Lower leg skin (tissue), 3 donors: Measurements from ENCODE around the gene FAM107B.

Experiments used
- POLR2A ChIP-seq, 2 donors: fragments of 450-650 bp; IDR thresholded peaks; one replicate each; pipeline ENCODE4 v1.6.1; 2016 to 2017; ENCODE audit warnings: antibody characterized with exemption in 2 of 2, mild to moderate bottlenecking in 1 of 2, moderate library complexity in 1 of 2
- TF ChIP-seq, protein P1 (sequence below), 3 donors: fragments of 450-650 bp; IDR thresholded peaks; one replicate each; pipeline ENCODE4 v1.5.1; 2016; ENCODE audit warnings: antibody characterized with exemption in 3 of 3, mild to moderate bottlenecking in 3 of 3, moderate library complexity in 2 of 3

DNA sequence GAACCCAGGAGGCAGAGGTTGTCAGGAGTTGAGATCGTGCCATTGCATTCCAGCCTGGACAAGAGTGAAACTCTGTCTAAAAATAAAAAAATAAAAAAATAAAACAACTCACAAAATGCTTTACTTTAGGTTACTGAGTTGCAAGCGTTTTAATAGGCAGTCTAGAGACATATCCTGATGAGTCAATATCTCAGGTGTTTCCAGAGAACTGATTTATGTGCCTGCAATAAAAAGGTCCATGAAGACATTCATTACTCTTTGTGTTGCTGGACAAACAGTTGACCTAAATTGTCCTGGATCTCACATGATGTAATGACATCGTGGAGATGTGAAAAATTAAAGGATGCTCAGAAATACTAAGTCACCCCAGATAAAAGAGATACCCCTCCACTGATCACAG lies 31.6 kb upstream of the FAM107B start:
- TF ChIP-seq, protein P1, sequence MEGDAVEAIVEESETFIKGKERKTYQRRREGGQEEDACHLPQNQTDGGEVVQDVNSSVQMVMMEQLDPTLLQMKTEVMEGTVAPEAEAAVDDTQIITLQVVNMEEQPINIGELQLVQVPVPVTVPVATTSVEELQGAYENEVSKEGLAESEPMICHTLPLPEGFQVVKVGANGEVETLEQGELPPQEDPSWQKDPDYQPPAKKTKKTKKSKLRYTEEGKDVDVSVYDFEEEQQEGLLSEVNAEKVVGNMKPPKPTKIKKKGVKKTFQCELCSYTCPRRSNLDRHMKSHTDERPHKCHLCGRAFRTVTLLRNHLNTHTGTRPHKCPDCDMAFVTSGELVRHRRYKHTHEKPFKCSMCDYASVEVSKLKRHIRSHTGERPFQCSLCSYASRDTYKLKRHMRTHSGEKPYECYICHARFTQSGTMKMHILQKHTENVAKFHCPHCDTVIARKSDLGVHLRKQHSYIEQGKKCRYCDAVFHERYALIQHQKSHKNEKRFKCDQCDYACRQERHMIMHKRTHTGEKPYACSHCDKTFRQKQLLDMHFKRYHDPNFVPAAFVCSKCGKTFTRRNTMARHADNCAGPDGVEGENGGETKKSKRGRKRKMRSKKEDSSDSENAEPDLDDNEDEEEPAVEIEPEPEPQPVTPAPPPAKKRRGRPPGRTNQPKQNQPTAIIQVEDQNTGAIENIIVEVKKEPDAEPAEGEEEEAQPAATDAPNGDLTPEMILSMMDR (IDR thresholded peaks at IDR 0.05): no peak
- no peak for TF ChIP-seq POLR2A (IDR thresholded peaks at IDR 0.05)
